HEK293 (cell line): ENCODE measurements around the gene SLC26A6.

Experiments
- CTCF ChIA-PET: fragments of 350-600 bp; formaldehyde crosslinking; extraction: SDS; loops from one replicate; lab custom pipeline; 2021; ENCODE audit warnings: antibody characterized with exemption; lab: Yijun Ruan, JAX
- POLR2A ChIA-PET: fragments of 300-600 bp; formaldehyde crosslinking; extraction: SDS; loops from one replicate; lab custom pipeline; 2020; ENCODE audit warnings: antibody characterized with exemption, inconsistent platforms; lab: Yijun Ruan, JAX
- H3K27ac ChIP-seq: fragments of 200-500 bp; sonication (Bioruptor generic); 2 replicates; pipeline ENCODE4 v1.5.1; 2014; ENCODE audit warnings: low read depth, low read length, control low read depth, inconsistent platforms; ENCODE audit errors: extremely low read depth
- H3K36me3 ChIP-seq, 2 experiments: fragments of 200-500 bp in 1 of 2; sonication (Bioruptor generic) in 1 of 2; 1 replicate in 1 of 2; 2 replicates in 1 of 2; pipeline ENCODE4 v1.5.1; 2014 to 2017; ENCODE audit warnings: inconsistent platforms in 2 of 2, low read length in 2 of 2; ENCODE audit not compliant: control insufficient read depth in 2 of 2, insufficient read depth in 1 of 2
- H3K4me1 ChIP-seq: fragments of 200-500 bp; sonication (Bioruptor generic); 2 replicates; pipeline ENCODE4 v1.5.1; 2014; ENCODE audit warnings: mild to moderate bottlenecking, low read length, inconsistent platforms; ENCODE audit not compliant: control insufficient read depth, insufficient read depth
- H3K4me3 ChIP-seq: 2 replicates; pipeline ENCODE4 v1.5.1; 2011; ENCODE audit warnings: low read depth, mild to moderate bottlenecking, control low read depth, low read length, moderate library complexity
- H3K9me3 ChIP-seq: fragments of 200-500 bp; sonication (Bioruptor generic); 2 replicates; pipeline ENCODE4 v1.5.1; 2014; ENCODE audit warnings: low read depth, low read length, inconsistent platforms; ENCODE audit not compliant: control insufficient read depth, insufficient read depth
- EGR2 ChIP-seq: fragments of 450-650 bp; formaldehyde crosslinking; IDR thresholded peaks from 2 replicates; pipeline ENCODE4 v1.5.1; 2016; ENCODE audit warnings: low read depth, missing biosample characterization, missing genetic modification characterization
- GLI4 ChIP-seq: fragments of 450-650 bp; formaldehyde crosslinking; IDR thresholded peaks from 2 replicates; pipeline ENCODE4 v1.5.1; 2016; ENCODE audit warnings: missing biosample characterization, missing genetic modification characterization
- OSR2 ChIP-seq: fragments of 450-650 bp; formaldehyde crosslinking; IDR thresholded peaks from 2 replicates; pipeline ENCODE4 v1.5.1; 2016; ENCODE audit warnings: missing biosample characterization, missing genetic modification characterization
- ZEB2 ChIP-seq: fragments of 450-650 bp; formaldehyde crosslinking; IDR thresholded peaks from 2 replicates; pipeline ENCODE4 v1.5.1; 2016; ENCODE audit warnings: missing biosample characterization, missing genetic modification characterization
- ZFHX2 ChIP-seq: fragments of 450-650 bp; formaldehyde crosslinking; conservative IDR thresholded peaks from 2 replicates; pipeline ENCODE4 v1.5.1; 2016; ENCODE audit warnings: missing biosample characterization, missing genetic modification characterization
- ZIC2 ChIP-seq: fragments of 450-650 bp; formaldehyde crosslinking; IDR thresholded peaks from 2 replicates; pipeline ENCODE4 v1.5.1; 2016; ENCODE audit warnings: missing biosample characterization, missing genetic modification characterization
- ZNF501 ChIP-seq: fragments of 450-650 bp; formaldehyde crosslinking; IDR thresholded peaks from 2 replicates; pipeline ENCODE4 v1.5.1; 2016; ENCODE audit warnings: missing biosample characterization, missing genetic modification characterization
- ZNF514 ChIP-seq: fragments of 450-650 bp; formaldehyde crosslinking; IDR thresholded peaks from 2 replicates; pipeline ENCODE4 v1.5.1; 2016; ENCODE audit warnings: missing biosample characterization, missing genetic modification characterization
- ZNF530 ChIP-seq: fragments of 450-650 bp; formaldehyde crosslinking; IDR thresholded peaks from 2 replicates; pipeline ENCODE4 v1.5.1; 2016; ENCODE audit warnings: low read depth, missing biosample characterization, missing genetic modification characterization
- ZNF629 ChIP-seq: fragments of 450-650 bp; formaldehyde crosslinking; IDR thresholded peaks from 2 replicates; pipeline ENCODE4 v1.5.1; 2017; ENCODE audit warnings: missing biosample characterization, missing genetic modification characterization
- ZNF658 ChIP-seq: fragments of 450-650 bp; formaldehyde crosslinking; IDR thresholded peaks from 2 replicates; pipeline ENCODE4; 2016; ENCODE audit warnings: missing biosample characterization, missing genetic modification characterization
- ZNF76 ChIP-seq: fragments of 450-650 bp; formaldehyde crosslinking; IDR thresholded peaks from 2 replicates; pipeline ENCODE4; 2016; ENCODE audit warnings: low read depth, missing biosample characterization, missing genetic modification characterization, borderline replicate concordance
- TF ChIP-seq, protein P1 (sequence below): fragments of 450-650 bp; formaldehyde crosslinking; IDR thresholded peaks from 2 replicates; pipeline ENCODE4 v1.5.1; 2016; ENCODE audit warnings: missing biosample characterization, missing genetic modification characterization
- TF ChIP-seq, protein P2 (sequence below): fragments of 450-650 bp; formaldehyde crosslinking; IDR thresholded peaks from 2 replicates; pipeline ENCODE4; 2016; ENCODE audit warnings: missing biosample characterization, missing genetic modification characterization
- TF ChIP-seq, protein P3 (sequence below): fragments of 450-650 bp; formaldehyde crosslinking; IDR thresholded peaks from 2 replicates; pipeline ENCODE4 v1.5.1; 2016; ENCODE audit warnings: missing biosample characterization, missing genetic modification characterization
- TF ChIP-seq, protein P4 (sequence below): fragments of 450-650 bp; formaldehyde crosslinking; IDR thresholded peaks from 2 replicates; pipeline ENCODE4 v1.5.1; 2017; ENCODE audit warnings: missing biosample characterization, missing genetic modification characterization

The SLC26A6 gene

DNA sequence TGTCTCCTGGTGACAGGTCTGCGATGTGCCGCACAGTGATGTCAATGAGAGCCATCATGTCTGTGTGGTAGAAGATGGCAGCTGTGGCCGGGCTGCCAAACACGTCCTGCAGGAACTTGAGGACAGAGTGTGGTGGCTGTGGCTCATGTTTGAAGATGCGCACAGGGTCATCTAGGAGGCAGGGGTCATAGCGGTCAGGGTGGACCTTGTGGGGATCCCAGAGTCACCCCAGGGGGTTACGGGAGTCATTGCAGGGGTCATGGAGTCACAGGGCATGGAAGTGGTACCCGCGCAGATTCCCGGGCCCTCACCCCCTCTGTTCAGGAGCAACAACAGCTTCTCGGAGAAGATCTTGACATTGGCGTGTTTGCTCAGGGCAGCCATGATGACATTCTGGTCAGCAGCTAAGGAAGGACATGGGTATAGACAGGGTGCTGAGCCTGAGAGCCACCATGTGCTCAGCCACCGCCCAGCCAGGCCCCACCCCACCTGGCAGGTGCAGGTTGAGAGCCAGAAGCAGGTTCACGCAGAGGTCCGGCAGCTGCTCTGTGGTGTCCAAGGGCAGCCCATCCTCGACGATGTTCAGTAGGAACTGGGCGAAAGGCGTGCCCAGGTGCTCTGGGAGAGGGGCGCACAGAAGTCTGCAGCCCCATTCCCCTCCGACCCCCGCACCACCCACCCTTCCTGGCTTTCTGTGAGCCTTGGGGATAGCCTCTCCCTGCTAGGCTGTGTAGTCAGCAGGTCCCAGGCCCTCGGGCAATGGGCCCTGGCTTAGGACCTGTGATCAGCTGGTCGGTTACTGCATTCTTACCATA is 43.5 kb upstream of the SLC26A6 start:
- peaks cover 3 to 91% of the 10 kb centered on the region in 2 experiments; a peak in 2 of 3 replicates for H3K36me3 ChIP-seq
- ChIA-PET POLR2A (interaction anchor here (0.9 kb wide), 1 partner anchor 16 kb away, joined by 3 read pairs; the partner anchor contains the start of gene CELSR3), CTCF (no interaction called here)
- H3K4me3 ChIP-seq: no peak overlapping the region
- H3K9me3 ChIP-seq: no peaks in the 10 kb centered on the region
- H3K4me1 ChIP-seq: no peaks in the 10 kb centered on the region
- H3K27ac ChIP-seq: no peak overlapping the region
- TF ChIP-seq, protein P1, sequence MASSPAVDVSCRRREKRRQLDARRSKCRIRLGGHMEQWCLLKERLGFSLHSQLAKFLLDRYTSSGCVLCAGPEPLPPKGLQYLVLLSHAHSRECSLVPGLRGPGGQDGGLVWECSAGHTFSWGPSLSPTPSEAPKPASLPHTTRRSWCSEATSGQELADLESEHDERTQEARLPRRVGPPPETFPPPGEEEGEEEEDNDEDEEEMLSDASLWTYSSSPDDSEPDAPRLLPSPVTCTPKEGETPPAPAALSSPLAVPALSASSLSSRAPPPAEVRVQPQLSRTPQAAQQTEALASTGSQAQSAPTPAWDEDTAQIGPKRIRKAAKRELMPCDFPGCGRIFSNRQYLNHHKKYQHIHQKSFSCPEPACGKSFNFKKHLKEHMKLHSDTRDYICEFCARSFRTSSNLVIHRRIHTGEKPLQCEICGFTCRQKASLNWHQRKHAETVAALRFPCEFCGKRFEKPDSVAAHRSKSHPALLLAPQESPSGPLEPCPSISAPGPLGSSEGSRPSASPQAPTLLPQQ: no peak
- TF ChIP-seq ZNF501: no peak
- TF ChIP-seq, protein P2, sequence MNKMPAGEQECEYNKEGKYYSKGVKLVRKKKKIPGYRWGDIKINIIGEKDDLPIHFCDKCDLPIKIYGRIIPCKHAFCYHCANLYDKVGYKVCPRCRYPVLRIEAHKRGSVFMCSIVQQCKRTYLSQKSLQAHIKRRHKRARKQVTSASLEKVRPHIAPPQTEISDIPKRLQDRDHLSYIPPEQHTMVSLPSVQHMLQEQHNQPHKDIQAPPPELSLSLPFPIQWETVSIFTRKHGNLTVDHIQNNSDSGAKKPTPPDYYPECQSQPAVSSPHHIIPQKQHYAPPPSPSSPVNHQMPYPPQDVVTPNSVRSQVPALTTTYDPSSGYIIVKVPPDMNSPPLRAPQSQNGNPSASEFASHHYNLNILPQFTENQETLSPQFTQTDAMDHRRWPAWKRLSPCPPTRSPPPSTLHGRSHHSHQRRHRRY: no peak
- no peak for TF ChIP-seq OSR2 (tag by site-specific recombination)
- no peak for TF ChIP-seq ZNF514 (tag by site-specific recombination)
- TF ChIP-seq, protein P3, sequence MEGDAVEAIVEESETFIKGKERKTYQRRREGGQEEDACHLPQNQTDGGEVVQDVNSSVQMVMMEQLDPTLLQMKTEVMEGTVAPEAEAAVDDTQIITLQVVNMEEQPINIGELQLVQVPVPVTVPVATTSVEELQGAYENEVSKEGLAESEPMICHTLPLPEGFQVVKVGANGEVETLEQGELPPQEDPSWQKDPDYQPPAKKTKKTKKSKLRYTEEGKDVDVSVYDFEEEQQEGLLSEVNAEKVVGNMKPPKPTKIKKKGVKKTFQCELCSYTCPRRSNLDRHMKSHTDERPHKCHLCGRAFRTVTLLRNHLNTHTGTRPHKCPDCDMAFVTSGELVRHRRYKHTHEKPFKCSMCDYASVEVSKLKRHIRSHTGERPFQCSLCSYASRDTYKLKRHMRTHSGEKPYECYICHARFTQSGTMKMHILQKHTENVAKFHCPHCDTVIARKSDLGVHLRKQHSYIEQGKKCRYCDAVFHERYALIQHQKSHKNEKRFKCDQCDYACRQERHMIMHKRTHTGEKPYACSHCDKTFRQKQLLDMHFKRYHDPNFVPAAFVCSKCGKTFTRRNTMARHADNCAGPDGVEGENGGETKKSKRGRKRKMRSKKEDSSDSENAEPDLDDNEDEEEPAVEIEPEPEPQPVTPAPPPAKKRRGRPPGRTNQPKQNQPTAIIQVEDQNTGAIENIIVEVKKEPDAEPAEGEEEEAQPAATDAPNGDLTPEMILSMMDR (tag by site-specific recombination): no peak
- no peak for TF ChIP-seq ZEB2 (tag by site-specific recombination)
- no peak for TF ChIP-seq ZIC2

DNA sequence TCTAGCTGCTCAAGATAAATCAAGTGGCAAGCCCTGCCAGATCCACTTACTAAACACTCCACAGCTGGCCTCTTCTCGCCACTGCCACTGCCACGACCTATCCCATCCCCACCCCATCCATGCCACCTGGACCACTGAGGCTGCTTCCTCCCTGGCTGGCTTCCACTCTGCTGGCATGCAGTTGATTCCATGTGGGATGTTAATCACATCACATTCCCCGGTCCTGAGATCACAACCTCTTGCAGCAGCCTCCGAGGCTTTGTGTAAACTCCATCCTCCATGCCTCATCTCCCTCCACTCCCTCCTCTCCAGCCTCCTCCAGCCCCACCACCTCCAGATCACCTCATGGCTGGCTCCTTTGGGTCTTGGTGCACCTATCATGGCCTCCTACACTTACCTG is 42.8 kb upstream of the SLC26A6 start:
- ChIA-PET CTCF (no interaction called here), POLR2A (no interaction called here)
- Histone ChIP-seq H3K36me3 (peaks cover 3 to 90% of the 10 kb centered on the region in 2 experiments; a peak in 2 of 3 replicates), H3K9me3 (no peaks in the 10 kb centered on the region), H3K4me3 (no peak overlapping the region), H3K4me1 (no peaks in the 10 kb centered on the region), H3K27ac (no peak overlapping the region)
- TF ChIP-seq ZNF629 (tag by site-specific recombination) (no peak), ZNF530 (tag by site-specific recombination) (no peak), ZFHX2 (tag by site-specific recombination) (peak; percentile 19; the same call in 1 of the 2 replicates), ZNF658 (no peak), EGR2 (peak; percentile 40; the same call in 1 of the 2 replicates), GLI4 (no peak), ZNF76 (tag by site-specific recombination) (no peak)
- TF ChIP-seq, protein P4, sequence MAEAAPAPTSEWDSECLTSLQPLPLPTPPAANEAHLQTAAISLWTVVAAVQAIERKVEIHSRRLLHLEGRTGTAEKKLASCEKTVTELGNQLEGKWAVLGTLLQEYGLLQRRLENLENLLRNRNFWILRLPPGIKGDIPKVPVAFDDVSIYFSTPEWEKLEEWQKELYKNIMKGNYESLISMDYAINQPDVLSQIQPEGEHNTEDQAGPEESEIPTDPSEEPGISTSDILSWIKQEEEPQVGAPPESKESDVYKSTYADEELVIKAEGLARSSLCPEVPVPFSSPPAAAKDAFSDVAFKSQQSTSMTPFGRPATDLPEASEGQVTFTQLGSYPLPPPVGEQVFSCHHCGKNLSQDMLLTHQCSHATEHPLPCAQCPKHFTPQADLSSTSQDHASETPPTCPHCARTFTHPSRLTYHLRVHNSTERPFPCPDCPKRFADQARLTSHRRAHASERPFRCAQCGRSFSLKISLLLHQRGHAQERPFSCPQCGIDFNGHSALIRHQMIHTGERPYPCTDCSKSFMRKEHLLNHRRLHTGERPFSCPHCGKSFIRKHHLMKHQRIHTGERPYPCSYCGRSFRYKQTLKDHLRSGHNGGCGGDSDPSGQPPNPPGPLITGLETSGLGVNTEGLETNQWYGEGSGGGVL (tag by site-specific recombination): peak; percentile 15; the same call in 1 of the 2 replicates
